ENCODE measurements around the gene MED8. TPM values are rescaled to one million over a fixed set of nuclear protein-coding genes. Genes with fewer than 3 reads are reported as not detected.

Gene MED8
- 95.5 and 95.7 TPM in 2 replicates for total RNA-seq

DNA sequence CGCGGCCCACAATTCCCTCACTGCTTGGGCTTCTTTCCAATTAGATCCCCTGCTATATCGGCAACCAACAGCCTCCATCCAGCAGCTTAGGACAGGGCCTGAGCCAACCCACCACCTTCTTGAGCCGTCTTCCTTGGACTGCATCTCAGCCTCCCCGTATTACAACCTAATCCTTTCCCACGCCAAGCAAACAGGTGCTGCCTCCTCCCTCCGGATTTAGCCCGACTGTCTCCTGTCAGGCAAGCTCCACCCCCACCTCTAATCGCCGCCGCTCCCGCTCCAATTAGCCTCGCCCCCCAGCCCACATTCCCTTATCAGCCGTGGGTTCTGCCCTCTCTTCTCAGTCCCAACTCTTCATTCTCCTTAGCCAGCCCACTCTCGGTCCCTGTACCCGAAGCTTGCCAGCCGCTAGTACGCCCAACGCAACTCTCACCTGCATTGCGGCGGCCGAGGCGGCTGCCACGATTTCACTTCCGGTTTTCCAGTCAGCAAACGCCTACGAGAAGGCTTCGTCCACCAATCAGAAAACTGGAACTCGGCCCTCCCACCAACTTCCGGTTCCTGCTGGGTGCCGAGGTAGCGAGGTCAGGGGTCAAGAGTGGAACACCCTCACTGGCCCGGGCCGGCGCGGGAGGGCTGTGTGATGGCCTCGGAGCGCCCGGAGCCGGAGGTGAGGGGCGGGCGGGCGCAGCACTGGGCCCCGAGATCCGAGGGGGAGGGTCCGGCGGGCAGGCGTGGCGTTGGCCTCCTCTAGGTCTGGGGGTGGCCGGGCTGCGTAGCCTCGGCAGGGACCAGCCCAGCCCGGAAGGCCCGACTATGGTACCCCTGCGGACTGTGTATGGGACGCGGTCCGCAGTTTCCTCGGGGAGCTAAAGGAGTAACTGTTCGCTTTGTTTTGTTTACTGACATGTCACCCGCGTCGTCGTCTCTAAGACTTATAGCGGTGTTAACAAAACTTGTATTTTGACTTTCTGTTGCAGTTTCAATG is at the start of gene MED8, which contains the start of gene SZT2:
Gene MED8, minus strand, starts transcription at position 475 of the 988 bp plus-strand sequence. Its CDS starts 36 bp downstream, at position 439.
Gene SZT2, plus strand, starts transcription at position 574 of the 988 bp plus-strand sequence. Its CDS starts 70 bp downstream, at position 644.

DNA sequence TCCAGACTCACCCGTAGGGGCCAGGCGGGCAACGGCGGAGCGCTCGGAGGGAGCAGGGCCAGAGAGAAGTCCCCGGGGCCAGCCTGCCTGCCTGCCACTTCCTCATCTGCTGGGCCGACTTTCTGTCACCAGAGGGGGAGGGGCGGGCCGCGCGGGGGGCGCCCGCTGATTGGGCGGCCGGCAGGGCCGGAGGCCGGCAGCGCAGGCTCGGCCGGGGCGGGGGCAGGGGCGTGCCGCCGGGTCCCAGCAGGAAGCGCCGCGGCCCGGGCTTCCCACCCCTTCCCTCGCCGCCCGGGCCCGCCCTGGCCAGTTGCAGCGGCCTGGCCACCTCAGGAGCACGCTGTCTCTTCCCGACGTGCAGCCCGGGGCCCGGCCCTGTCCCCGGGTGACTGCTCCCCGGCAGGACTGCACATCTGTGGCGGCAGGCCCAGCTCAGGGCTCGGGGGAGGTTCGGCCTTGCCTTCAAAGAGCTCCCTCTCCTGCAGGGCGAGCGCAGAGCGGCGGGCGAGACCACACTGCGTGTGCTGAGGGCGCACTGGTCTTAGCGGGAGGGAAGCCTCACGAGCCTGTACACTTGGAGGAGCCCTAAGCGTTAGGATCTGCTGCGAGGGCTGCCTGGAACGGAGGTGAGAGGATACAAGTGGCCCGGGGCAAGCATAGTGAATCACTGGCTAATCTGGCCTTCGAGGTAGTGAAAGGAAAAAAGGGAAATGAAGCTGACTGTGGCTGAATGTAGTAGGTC is 21.5 kb downstream of the MED8 start, which contains the start of gene ELOVL1:
Gene ELOVL1, minus strand, starts transcription at position 108 of the 742 bp plus-strand sequence. CDS start 2,402 bp downstream, outside the sequence.

GRCh38 chr1:43358746-43359693 is 30.6 kb downstream of the MED8 start, which contains the start of gene CDC20:
Gene CDC20 (plus strand): TSS chr1:43358981. CDS start chr1:43359216, 235 bp downstream.

DNA sequence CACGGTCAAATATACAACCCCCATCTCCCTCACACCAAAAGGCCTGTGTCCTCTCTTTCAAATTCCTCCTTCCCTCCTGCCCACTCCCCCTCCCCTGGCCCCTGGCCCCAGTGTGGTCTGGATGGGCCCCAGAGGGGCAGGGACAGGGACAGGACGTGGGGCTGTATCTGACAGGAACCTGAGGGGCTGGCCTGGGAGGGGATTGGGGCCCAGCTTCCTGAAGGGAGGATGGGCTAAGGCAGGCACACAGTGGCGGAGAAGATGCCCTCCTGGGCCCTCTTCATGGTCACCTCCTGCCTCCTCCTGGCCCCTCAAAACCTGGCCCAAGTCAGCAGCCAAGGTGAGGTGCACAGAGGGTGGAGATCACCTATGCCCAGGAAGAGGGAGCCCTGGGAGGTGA is 52.0 kb downstream of the MED8 start, which contains the start of gene MPL:
Gene MPL, plus strand, starts transcription at position 231 of the 400 bp plus-strand sequence. Its CDS starts 31 bp downstream, at position 262.

Other genes with a start within 250 kb of the MED8 start
- 143 and 155 TPM in 2 replicates for gene EBNA1BP2, start 217.5 kb downstream of the MED8 start, total RNA-seq
- under 0.01 and 0.35 TPM in 2 replicates for gene CFAP57, start 217.5 kb downstream of the MED8 start, total RNA-seq
- gene TMEM125, start 119.8 kb downstream of the MED8 start, total RNA-seq, result not detected in 2 replicates
- gene C1orf210, start 104.2 kb downstream of the MED8 start, total RNA-seq, result 0.35 TPM in 1 of 2 replicates, not detected in the other
- 4.6 and 9.9 TPM in 2 replicates for gene TIE1, start 88.8 kb downstream of the MED8 start, total RNA-seq
- gene MPL, start 52.0 kb downstream of the MED8 start, total RNA-seq, result 0.53 TPM in 1 of 2 replicates, not detected in the other
- 157 TPM in 2 replicates for gene CDC20, start 30.8 kb downstream of the MED8 start, total RNA-seq
- gene ELOVL1, start 21.8 kb downstream of the MED8 start, total RNA-seq, result 86.8 and 121 TPM in 2 replicates
- 10.8 and 17.9 TPM in 2 replicates for gene SZT2, start 99 bp upstream of the MED8 start, total RNA-seq
- gene HYI, start 64.1 kb upstream of the MED8 start, total RNA-seq, result 40.4 and 64.3 TPM in 2 replicates
- 20.2 and 32.4 TPM in 2 replicates for gene PTPRF, start 141.1 kb upstream of the MED8 start, total RNA-seq